Mesenteric fat pad (tissue), 1 donor: Measurements from ENCODE around the gene ITGB7. TPM values are rescaled to one million over a fixed set of nuclear protein-coding genes. Genes with fewer than 3 reads are reported as not detected.
"Not testable (repeated sequence)": the region's sequence is repeated elsewhere in the genome, so short reads cannot be mapped to it uniquely, and the experiment has no call there.

ENCODE experiments used
- DNase-seq: peaks from one replicate; pipeline ENCODE4 v3.0.0-alpha.2; 2020; ENCODE audit warnings: low spot score
- total RNA-seq: library from RNA; stranded (reverse); fragmentation: NEBNext Ultra II Directional; extraction: Animal tissue kit (Norgen Biotek cat#: 25700); gene quantifications from one replicate; pipeline ENCODE4 v1.2.1, GENCODE V29; 2021
- donor health status: DM: yes; HTN: yes; CAD: no.

The ITGB7 gene
- total RNA-seq, 1 donor from 2014 or later: 2.3 TPM

GRCh38 chr12:53217931-53218307 is 10.9 kb upstream of the ITGB7 start:
- no peak for DNase-seq

DNA sequence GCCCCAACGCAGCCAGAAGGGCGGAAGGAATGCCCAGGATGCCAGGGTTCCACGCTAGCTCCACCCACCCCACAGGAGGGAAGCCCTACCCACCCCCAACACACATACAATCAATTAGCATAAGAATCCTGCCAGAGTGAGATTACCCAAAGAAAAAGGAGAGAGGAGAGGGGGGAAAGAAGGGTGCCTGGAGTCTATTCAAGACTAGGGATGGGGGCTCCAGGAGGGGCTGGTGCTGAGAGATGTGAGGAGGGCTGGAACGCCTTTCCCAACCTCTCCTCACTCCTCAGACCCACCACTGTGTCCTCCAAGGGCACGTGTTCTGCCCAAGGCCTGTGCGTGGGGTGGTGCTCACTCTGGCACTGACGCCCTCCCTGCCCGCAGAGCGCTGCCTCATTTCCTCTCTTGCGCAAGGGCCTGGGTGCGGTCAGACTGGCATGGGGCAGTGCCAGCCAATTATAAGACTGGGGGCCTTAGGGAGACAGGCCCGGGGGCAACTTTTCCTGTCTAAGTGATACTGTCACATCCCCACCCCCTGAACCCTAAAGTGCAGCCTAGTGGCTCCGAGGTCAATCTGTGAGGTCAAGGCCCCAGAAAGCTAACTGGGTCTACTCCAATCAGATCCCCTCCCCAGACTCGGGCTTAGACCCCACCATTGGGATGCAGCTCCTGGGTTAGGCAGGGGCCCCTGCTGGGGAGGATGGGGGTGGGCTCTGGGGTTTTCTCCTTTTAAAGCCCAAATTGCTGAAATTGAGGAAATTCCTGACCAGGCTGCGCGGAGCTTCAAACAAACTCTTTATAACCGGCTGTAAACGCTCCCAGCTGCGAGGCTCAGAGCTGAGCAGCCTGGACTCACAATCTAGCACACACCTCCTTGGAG is 10.2 kb upstream of the ITGB7 start:
- DNase-seq: no peak

GRCh38 chr12:53215497-53215896 is 8.4 kb upstream of the ITGB7 start:
- DNase-seq: no peak

DNA sequence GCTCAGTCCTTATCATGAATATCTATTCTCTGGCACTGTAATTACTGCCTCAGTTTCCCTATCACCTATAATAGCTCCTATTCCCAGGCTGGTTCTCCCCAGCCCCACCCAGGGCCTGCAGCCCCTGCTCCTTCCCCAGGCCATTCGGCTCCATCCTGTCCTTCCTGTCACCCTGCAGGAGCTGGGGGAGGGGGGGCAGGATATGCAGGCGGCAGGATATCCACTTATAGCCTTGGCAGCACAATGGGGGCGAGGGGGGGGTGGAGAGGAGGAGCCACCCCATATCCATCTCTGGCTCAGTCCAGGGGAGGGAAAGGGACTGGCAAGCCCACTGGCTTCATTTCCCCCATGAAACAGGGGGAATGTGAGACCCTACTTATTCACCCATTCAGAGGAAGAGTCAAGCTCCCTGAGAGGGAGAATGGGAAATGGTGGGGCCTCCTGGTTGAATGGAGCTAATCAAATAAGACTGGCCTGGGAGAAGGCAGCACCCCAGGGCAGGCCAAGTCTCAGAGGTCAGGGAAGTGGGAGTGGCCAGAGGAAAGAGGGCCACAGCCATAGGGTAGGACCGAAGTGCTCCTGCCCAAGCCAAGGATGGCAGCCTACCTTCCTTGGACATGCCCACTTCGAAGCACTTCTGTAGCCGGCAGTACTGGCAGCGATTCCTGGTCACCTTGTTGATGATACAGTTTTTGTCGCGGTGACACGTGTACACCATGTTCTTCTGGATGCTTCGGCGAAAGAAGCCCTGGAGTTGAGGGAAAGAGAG is 7.8 kb upstream of the ITGB7 start:
- no peak for DNase-seq

DNA sequence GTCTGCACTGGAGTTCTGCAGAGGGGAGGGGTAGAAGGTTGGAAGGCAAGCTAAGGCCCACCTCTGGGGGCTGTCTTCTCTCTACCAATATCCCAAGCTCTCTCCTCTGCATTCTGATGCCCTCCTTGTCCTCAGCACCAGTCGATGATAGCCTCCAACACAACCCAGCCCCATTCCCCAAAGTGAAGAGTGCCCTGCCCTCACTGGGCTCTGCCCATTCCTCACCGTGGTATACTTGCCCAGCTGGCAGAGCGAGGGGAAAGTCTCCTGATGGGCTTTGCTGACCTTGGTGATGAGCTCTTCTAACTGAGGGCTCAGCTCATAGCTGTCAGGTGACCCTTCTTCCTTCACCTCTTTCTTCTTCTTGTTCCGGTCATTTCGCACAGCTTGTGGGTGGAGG is 7.2 kb upstream of the ITGB7 start:
- DNase-seq: no peak

DNA sequence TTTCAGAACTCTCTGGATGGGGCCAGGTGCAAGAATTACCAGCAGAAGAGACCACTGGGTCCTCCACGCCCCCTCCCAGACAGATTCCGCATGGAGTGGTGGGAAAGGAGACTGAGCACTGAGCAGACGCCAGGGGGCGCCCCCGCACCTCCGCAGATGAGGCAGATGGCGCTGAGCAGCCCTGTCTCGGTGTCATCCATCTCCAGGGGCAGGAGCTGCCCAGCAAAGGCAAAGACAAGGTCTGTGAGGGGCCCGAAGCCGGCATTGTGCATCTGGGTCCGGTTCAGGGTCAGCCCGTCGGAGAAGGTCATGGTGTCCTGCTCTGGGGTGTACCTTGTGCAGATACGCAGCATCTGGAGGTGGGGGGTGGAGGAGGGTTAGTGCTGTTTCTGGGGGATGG is 6.3 kb upstream of the ITGB7 start:
- DNase-seq: no peak

GRCh38 chr12:53212931-53213330 is 5.9 kb upstream of the ITGB7 start:
- no peak for DNase-seq

GRCh38 chr12:53211476-53212381 is 4.7 kb upstream of the ITGB7 start:
- no peak for DNase-seq

GRCh38 chr12:53210843-53211242 is 3.8 kb upstream of the ITGB7 start:
- no peak for DNase-seq

GRCh38 chr12:53208877-53209463 is 1.9 kb upstream of the ITGB7 start:
- no peak for DNase-seq

- DNase-seq: no peak
These were observed 1.4 kb upstream of the ITGB7 start for GRCh38 chr12:53208435-53208834.

DNA sequence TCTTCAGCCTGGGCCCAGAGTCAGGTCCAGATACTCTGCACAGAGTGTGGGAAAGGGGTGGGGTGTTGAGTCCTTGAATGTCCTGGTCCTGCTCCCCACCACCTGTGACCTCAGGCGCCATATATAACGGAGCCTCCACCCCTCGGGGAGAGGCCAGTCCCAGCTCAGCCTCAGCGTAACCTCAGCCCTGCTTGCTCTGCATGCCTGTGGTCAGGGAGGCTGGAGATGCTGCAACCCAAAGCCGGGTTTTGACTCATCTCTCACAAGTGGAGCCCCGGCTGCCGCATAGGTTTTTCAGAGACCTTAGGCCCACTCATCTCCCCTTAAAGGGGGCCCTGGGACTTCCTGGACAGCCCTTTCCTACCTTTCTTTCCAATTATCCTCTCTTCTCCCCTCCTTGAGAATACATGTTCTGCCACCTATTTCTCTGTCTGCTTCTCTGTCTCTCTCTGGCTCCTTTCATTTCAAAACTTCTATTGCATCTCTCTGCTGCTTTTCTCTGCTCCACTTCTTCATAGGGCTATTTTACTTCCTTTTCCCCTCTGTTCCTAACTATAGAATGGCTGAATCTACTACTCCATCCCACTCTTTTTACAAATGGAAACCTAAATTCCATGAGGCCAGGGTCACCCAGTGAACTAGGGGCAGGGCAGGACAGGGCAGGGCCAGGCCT is 1.2 kb downstream of the ITGB7 start:
- DNase-seq: no peak

DNA sequence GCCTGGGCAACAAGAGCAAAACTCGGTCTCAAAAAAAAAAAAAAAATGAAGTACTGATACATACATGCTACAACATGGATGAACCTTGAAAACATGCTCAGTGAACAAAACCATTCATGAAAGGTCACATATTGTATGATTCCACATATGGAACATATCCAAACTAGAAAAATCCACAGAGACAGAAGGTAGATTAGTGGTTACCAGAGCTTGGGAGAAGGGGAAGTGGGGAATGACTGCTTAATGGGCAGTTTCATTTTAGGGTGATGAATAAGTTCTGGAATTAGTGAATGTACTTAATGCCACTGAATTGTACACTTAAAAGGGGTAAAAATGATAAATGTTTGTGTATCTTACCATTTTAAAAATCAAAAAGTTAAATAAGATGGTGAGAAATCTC is 2.7 kb downstream of the ITGB7 start:
- no peak for DNase-seq

- DNase-seq: not testable (repeated sequence)
These were observed 4.7 kb downstream of the ITGB7 start for GRCh38 chr12:53202316-53202715.

DNA sequence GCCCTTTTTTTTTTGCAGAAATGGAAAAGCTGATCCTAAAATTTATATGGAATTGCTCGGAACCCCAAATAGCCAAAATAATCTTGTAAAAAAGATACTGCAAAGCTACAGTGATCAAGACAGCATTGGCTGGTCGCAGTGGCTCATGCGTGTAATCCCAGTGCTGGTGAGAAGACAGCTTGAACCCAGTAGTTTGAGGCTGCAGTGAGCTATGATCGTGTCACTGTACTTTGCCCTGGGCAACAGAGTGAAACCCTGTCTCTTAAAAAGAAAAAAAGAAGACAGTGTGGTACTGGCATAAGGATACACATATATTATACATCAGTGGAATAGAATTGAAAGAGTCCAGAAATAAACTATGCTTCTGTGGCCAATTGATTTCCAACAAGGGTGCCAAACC is 5.4 kb downstream of the ITGB7 start:
- no peak for DNase-seq

DNA sequence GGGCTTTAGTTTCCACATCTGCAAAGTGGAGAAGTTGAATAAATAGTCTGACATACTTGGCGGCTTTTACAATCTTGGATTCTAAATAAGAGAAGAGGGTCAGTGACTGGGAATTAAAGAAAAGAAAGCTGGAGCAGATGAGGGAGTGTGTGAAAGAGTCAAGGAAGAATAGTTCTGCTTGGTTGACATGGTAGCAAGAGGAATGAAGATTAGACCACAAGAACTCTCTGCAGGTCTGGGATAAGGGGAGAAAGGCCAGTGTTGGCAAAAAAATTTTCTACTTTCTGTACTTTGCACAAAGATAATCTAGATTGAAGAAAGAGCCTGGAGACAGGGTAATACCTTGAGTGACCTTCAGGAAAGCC is 5.9 kb downstream of the ITGB7 start:
- no peak for DNase-seq

- DNase-seq: no peak
These were observed 6.4 kb downstream of the ITGB7 start for GRCh38 chr12:53200458-53201176.

GRCh38 chr12:53200107-53200457 is 7.0 kb downstream of the ITGB7 start:
- no peak for DNase-seq

- no peak for DNase-seq
These were observed 7.4 kb downstream of the ITGB7 start for GRCh38 chr12:53199700-53200099.

- DNase-seq: no peak
These were observed 8.5 kb downstream of the ITGB7 start for GRCh38 chr12:53198486-53199110.
